HepG2 (cell line): Measurements from ENCODE around the gene UNC5A. TPM values are rescaled to one million over a fixed set of nuclear protein-coding genes. Genes with fewer than 3 reads are reported as not detected.
A peak's percentile ranks its signal among the peaks of the same experiment; 100 is the strongest.

Experiments
- AKNA ChIP-seq: sonication (generic); formaldehyde crosslinking; IDR thresholded peaks from 2 replicates; pipeline ENCODE4 v1.4.0; 2020; ENCODE audit warnings: missing genetic modification reagents, borderline replicate concordance
- GATAD2A ChIP-seq: IDR thresholded peaks from 2 replicates; pipeline ENCODE4 v1.6.1; 2016
- MED8 ChIP-seq: sonication (generic); formaldehyde crosslinking; IDR thresholded peaks from 2 replicates; pipeline ENCODE4 v1.8.1; 2023; ENCODE audit warnings: mild to moderate bottlenecking, missing genetic modification reagents; ENCODE audit not compliant: insufficient replicate concordance
- MEIS2 ChIP-seq: sonication (generic); formaldehyde crosslinking; IDR thresholded peaks from 2 replicates; pipeline ENCODE4 v1.9.0; 2021; ENCODE audit warnings: mild to moderate bottlenecking, missing genetic modification reagents
- MTF1 ChIP-seq: sonication (generic); formaldehyde crosslinking; IDR thresholded peaks from 2 replicates; pipeline ENCODE4 v1.5.0; 2020; ENCODE audit warnings: missing genetic modification reagents
- PCBP2 ChIP-seq: fragments of 200-400 bp; formaldehyde crosslinking; optimal IDR thresholded peaks from 2 replicates; pipeline ENCODE3; 2018; ENCODE audit warnings: low read length, low read depth; ENCODE audit not compliant: poor library complexity, severe bottlenecking
- RBFOX2 ChIP-seq: fragments of 200-400 bp; formaldehyde crosslinking; IDR thresholded peaks from 2 replicates; pipeline ENCODE4 v1.6.1; 2017; ENCODE audit warnings: low read depth, mild to moderate bottlenecking, low read length
- RFX3 ChIP-seq: IDR thresholded peaks from 2 replicates; pipeline ENCODE4 v1.6.1; 2016; ENCODE audit warnings: missing biosample characterization, missing genetic modification reagents
- SOX6 ChIP-seq, 2 experiments: fragments of 450-650 bp in 1 of 2; sonication (generic) in 1 of 2; formaldehyde crosslinking in 1 of 2; IDR thresholded peaks; 2 replicates each; pipeline versions ENCODE4 v1.4.0 to v1.6.1; 2017 to 2020; ENCODE audit warnings: antibody characterized with exemption in 1 of 2, mild to moderate bottlenecking in 1 of 2, missing genetic modification reagents in 1 of 2
- ZBTB39 ChIP-seq: sonication (generic); formaldehyde crosslinking; IDR thresholded peaks from 2 replicates; pipeline ENCODE4 v1.5.0; 2020; ENCODE audit warnings: missing genetic modification reagents
- ZC3H4 ChIP-seq: sonication (generic); formaldehyde crosslinking; IDR thresholded peaks from 2 replicates; pipeline ENCODE4 v1.4.0; 2020; ENCODE audit warnings: missing genetic modification reagents, borderline replicate concordance
- ZIK1 ChIP-seq: sonication (generic); formaldehyde crosslinking; IDR thresholded peaks from 2 replicates; pipeline ENCODE4 v1.5.0; 2020; ENCODE audit warnings: mild to moderate bottlenecking, low read depth, missing genetic modification reagents, borderline replicate concordance
- ZMYM2 ChIP-seq: sonication (generic); formaldehyde crosslinking; IDR thresholded peaks from 2 replicates; pipeline ENCODE4 v1.8.0; 2022; ENCODE audit warnings: mild to moderate bottlenecking, missing genetic modification reagents
- ZNF207 ChIP-seq: fragments of 450-650 bp; IDR thresholded peaks from 2 replicates; pipeline ENCODE4 v1.6.1; 2016; ENCODE audit warnings: antibody characterized with exemption, borderline replicate concordance
- ZNF296 ChIP-seq: sonication (generic); formaldehyde crosslinking; conservative IDR thresholded peaks from 2 replicates; pipeline ENCODE4 v1.5.0; 2020; ENCODE audit warnings: mild to moderate bottlenecking, missing genetic modification reagents
- ZNF460 ChIP-seq: sonication (generic); formaldehyde crosslinking; IDR thresholded peaks from 2 replicates; pipeline ENCODE4 v1.5.1; 2020; ENCODE audit warnings: missing genetic modification reagents, mild to moderate bottlenecking, borderline replicate concordance
- ZNF687 ChIP-seq: sonication (generic); formaldehyde crosslinking; IDR thresholded peaks from 2 replicates; pipeline ENCODE4 v1.5.1; 2020; ENCODE audit warnings: mild to moderate bottlenecking, missing genetic modification reagents, moderate library complexity
- ZNF740 ChIP-seq: sonication (generic); formaldehyde crosslinking; IDR thresholded peaks from 2 replicates; pipeline ENCODE4 v1.4.0; 2020; ENCODE audit warnings: missing genetic modification reagents
- ZNF883 ChIP-seq: sonication (generic); formaldehyde crosslinking; IDR thresholded peaks from 2 replicates; pipeline ENCODE4 v1.5.1; 2020; ENCODE audit warnings: mild to moderate bottlenecking, missing genetic modification reagents; ENCODE audit errors: not compliant biosample characterization
- polyA plus RNA-seq, 8 experiments: library from polyadenylated mRNA; depleted of rRNA in 3 of 8; stranded (reverse) in 7 of 8; unstranded in 1 of 8; fragments of >200 nt; fragmentation: Illumina TruSeq in 4 of 8; extraction: Trizol in 4 of 8; gene quantifications; 2 replicates each; pipeline versions ENCODE4 v1.2.1 to v1.2.3, GENCODE V29; 2011 to 2016; ENCODE audit warnings: low read depth in 4 of 8, missing spikeins in 1 of 8, mixed read lengths in 1 of 8; ENCODE audit not compliant: insufficient read depth in 1 of 8
- total RNA-seq, 5 experiments: library from RNA; depleted of rRNA; stranded (reverse); fragments of >200 nt; fragmentation: Illumina TruSeq; extraction: Trizol; gene quantifications; 2 replicates each; pipeline ENCODE4 v1.2.3, GENCODE V29; 2016; ENCODE audit warnings: low read depth in 1 of 5

UNC5A gene
- total and polyA plus RNA-seq, 2 of the 13 experiments (the other 11 are each of a cell fraction or from before 2014, with no cell fraction given): not detected

GRCh38 chr5:176837707-176838115 is 27.4 kb downstream of the UNC5A start (continued):
- peak; percentile 100 for TF ChIP-seq AKNA (CRISPR knock-in tag)
- TF ChIP-seq ZNF740 (CRISPR knock-in tag): peak; percentile 97
- TF ChIP-seq ZMYM2 (CRISPR knock-in tag): peak; percentile 80
- TF ChIP-seq SOX6 (IDR thresholded peaks at IDR 0.05): no peak
- peak; percentile 86 for TF ChIP-seq SOX6 (CRISPR knock-in tag; IDR thresholded peaks at IDR 0.05)
- TF ChIP-seq MEIS2: peak; percentile 100
- no peak for TF ChIP-seq PCBP2
- peak; percentile 79 for TF ChIP-seq RFX3 (CRISPR knock-in tag)
- peak; percentile 99 for TF ChIP-seq ZC3H4
- TF ChIP-seq ZNF687 (CRISPR knock-in tag): peak; percentile 92
- TF ChIP-seq GATAD2A: peak; percentile 98
- peak; percentile 100 for TF ChIP-seq ZNF883
- peak; percentile 99 for TF ChIP-seq ZBTB39 (CRISPR knock-in tag)
- no peak for TF ChIP-seq ZNF207
- TF ChIP-seq ZIK1 (CRISPR knock-in tag): peak; percentile 100
- TF ChIP-seq ZNF460: peak; percentile 21; the same call in 1 of the 2 replicates
- peak; percentile 86 for TF ChIP-seq MED8
- peak; percentile 100 for TF ChIP-seq ZNF296 (CRISPR knock-in tag)
- peak; percentile 100 for TF ChIP-seq MTF1 (CRISPR knock-in tag)
- no peak for TF ChIP-seq RBFOX2
